ENCODE results near the gene ASB8.
"Not testable (repeated sequence)": the region's sequence is repeated elsewhere in the genome, so short reads cannot be mapped to it uniquely, and the experiment has no call there.

ASB8 gene

GRCh38 chr12:48142818-48143674 is 14.3 kb downstream of the ASB8 start:
- no peak for DNase-seq (ENCODE audit: low spot score)

- DNase-seq (ENCODE audit: low spot score), result no peak
These were observed 22.3 kb downstream of the ASB8 start for GRCh38 chr12:48135027-48135426.

- no peak for DNase-seq (ENCODE audit: low spot score)
These were observed 24.5 kb downstream of the ASB8 start for GRCh38 chr12:48132826-48133225.

GRCh38 chr12:48131517-48131916 is 25.8 kb downstream of the ASB8 start:
- DNase-seq (ENCODE audit: low spot score), result no peak

GRCh38 chr12:48129376-48129775 is 27.9 kb downstream of the ASB8 start:
- no peak for DNase-seq (ENCODE audit: low spot score)

- no peak for DNase-seq (ENCODE audit: low spot score)
These were observed 28.5 kb downstream of the ASB8 start for GRCh38 chr12:48128800-48129199.

GRCh38 chr12:48126953-48127630 is 30.2 kb downstream of the ASB8 start:
- peak; percentile 38 for DNase-seq (ENCODE audit: low spot score)

- DNase-seq (ENCODE audit: low spot score), result no peak
These were observed 31.3 kb downstream of the ASB8 start for GRCh38 chr12:48125985-48126384.

GRCh38 chr12:48125542-48125941 is 31.8 kb downstream of the ASB8 start:
- not testable (repeated sequence) for DNase-seq (ENCODE audit: low spot score)

- no peak for DNase-seq (ENCODE audit: low spot score)
These were observed 34.1 kb downstream of the ASB8 start for GRCh38 chr12:48123169-48123568.

- peak; percentile 79 for DNase-seq (ENCODE audit: low spot score)
These were observed 35.1 kb downstream of the ASB8 start for GRCh38 chr12:48122065-48122834.

- no peak for DNase-seq (ENCODE audit: low spot score)
These were observed 35.8 kb downstream of the ASB8 start for GRCh38 chr12:48121522-48121921.

GRCh38 chr12:48119834-48120195 is 37.5 kb downstream of the ASB8 start:
- no peak for DNase-seq (ENCODE audit: low spot score)

- peak; percentile 81 for DNase-seq (ENCODE audit: low spot score)
These were observed 38.1 kb downstream of the ASB8 start, which contains the start of gene PFKM for GRCh38 chr12:48119078-48119833. Gene PFKM (plus strand): TSS chr12:48119364. CDS start chr12:48122775, 3,411 bp downstream.

- DNase-seq (ENCODE audit: low spot score), result peak; percentile 23
These were observed 38.9 kb downstream of the ASB8 start for GRCh38 chr12:48118284-48118871.

- no peak for DNase-seq (ENCODE audit: low spot score)
These were observed 41.4 kb downstream of the ASB8 start for GRCh38 chr12:48115957-48116356.

GRCh38 chr12:48111312-48111693 is 46.0 kb downstream of the ASB8 start:
- DNase-seq (ENCODE audit: low spot score), result not testable (repeated sequence)

- DNase-seq (ENCODE audit: low spot score), result no peak
These were observed 46.5 kb downstream of the ASB8 start for GRCh38 chr12:48110691-48111311.

GRCh38 chr12:48109424-48109823 is 47.9 kb downstream of the ASB8 start:
- DNase-seq (ENCODE audit: low spot score), result no peak

- no peak for DNase-seq (ENCODE audit: low spot score)
These were observed 50.4 kb downstream of the ASB8 start for GRCh38 chr12:48106681-48107613.

Data from hematopoietic multipotent progenitor cell treated with erythropoietin and hydrocortisone succinate and interleukin-3 and kit ligand, for 17 days (in vitro differentiated cells).